Neural progenitor cell (in vitro differentiated cells): ENCODE measurements around the gene GDPD3. TPM values are rescaled to one million over a fixed set of nuclear protein-coding genes. Genes with fewer than 3 reads are reported as not detected.

Experiments used
- DNase-seq: peaks from one replicate; pipeline ENCODE4 v3.0.0-alpha.2; 2016; ENCODE audit warnings: low spot score
- H2AFZ ChIP-seq: fragments of 200-600 bp; sonication (generic); replicated peaks from 2 replicates; pipeline ENCODE4 v1.6.1; 2016; ENCODE audit warnings: antibody characterized with exemption
- H3F3A ChIP-seq: fragments of 200-600 bp; sonication (generic); 2 replicates; pipeline ENCODE4 v1.6.1; 2016; ENCODE audit warnings: antibody characterized with exemption, low read depth
- H3K27ac ChIP-seq: fragments of 200-600 bp; sonication (generic); 2 replicates; pipeline ENCODE4 v1.5.1; 2016; ENCODE audit warnings: mild to moderate bottlenecking
- H3K27me3 ChIP-seq: fragments of 200-600 bp; sonication (generic); 2 replicates; pipeline ENCODE4 v1.6.1; 2016; ENCODE audit warnings: mild to moderate bottlenecking, moderate library complexity
- H3K36me3 ChIP-seq: fragments of 200-600 bp; sonication (generic); 2 replicates; pipeline ENCODE4 v1.5.1; 2016
- H3K4me1 ChIP-seq: fragments of 200-600 bp; sonication (generic); 2 replicates; pipeline ENCODE4 v1.6.1; 2016; ENCODE audit warnings: mixed run types
- H3K4me2 ChIP-seq: fragments of 200-600 bp; sonication (generic); 2 replicates; pipeline ENCODE4 v1.6.1; 2016
- H3K4me3 ChIP-seq: fragments of 200-600 bp; sonication (generic); 2 replicates; pipeline ENCODE4 v1.5.1; 2016
- H3K79me2 ChIP-seq: fragments of 200-600 bp; sonication (generic); 2 replicates; pipeline ENCODE4 v1.6.1; 2016; ENCODE audit warnings: low read depth
- H3K9ac ChIP-seq: fragments of 200-600 bp; sonication (generic); 2 replicates; pipeline ENCODE4 v1.6.1; 2016
- H3K9me3 ChIP-seq: fragments of 200-600 bp; sonication (generic); 2 replicates; pipeline ENCODE4 v1.5.1; 2016; ENCODE audit warnings: low read depth
- H4K20me1 ChIP-seq: fragments of 200-600 bp; sonication (generic); 2 replicates; pipeline ENCODE4 v1.6.1; 2016; ENCODE audit warnings: low read depth
- H3K27ac Mint-ChIP-seq: 3 replicates; pipeline ENCODE4 v1.8.0; 2021; ENCODE audit warnings: mixed read lengths
- H3K27me3 Mint-ChIP-seq: 2 replicates; pipeline ENCODE4 v1.8.0; 2022; ENCODE audit warnings: low read depth, mild to moderate bottlenecking, inconsistent platforms, moderate library complexity, mixed read lengths; ENCODE audit not compliant: insufficient read depth
- H3K36me3 Mint-ChIP-seq: 3 replicates; pipeline ENCODE4 v1.8.0; 2021; ENCODE audit warnings: mixed read lengths
- H3K4me1 Mint-ChIP-seq: 3 replicates; pipeline ENCODE4 v1.8.0; 2021; ENCODE audit warnings: mixed read lengths
- H3K4me3 Mint-ChIP-seq: 3 replicates; pipeline ENCODE4 v1.8.0; 2021; ENCODE audit warnings: mild to moderate bottlenecking, moderate library complexity, mixed read lengths
- H3K9me3 Mint-ChIP-seq: 3 replicates; pipeline ENCODE4 v1.8.0; 2020; ENCODE audit warnings: mixed read lengths
- CTCF ChIP-seq: fragments of 200-600 bp; sonication (generic); IDR thresholded peaks from 2 replicates; pipeline ENCODE4 v1.5.1; 2017; ENCODE audit warnings: antibody characterized with exemption, mild to moderate bottlenecking
- EZH2 ChIP-seq: fragments of 200-600 bp; sonication (generic); IDR thresholded peaks from 2 replicates; pipeline ENCODE4 v1.6.1; 2017; ENCODE audit warnings: antibody characterized with exemption, mild to moderate bottlenecking, moderate library complexity
- EZH2phosphoT487 ChIP-seq: fragments of 200-600 bp; sonication (generic); IDR thresholded peaks from 2 replicates; pipeline ENCODE4 v1.6.1; 2017; ENCODE audit warnings: antibody characterized with exemption
- total RNA-seq: library from RNA; depleted of rRNA; stranded (reverse); fragments of >200 nt; gene quantifications from 2 replicates; pipeline ENCODE4 v1.2.3, GENCODE V29; 2015; ENCODE audit warnings: low replicate concordance

The GDPD3 gene
- total RNA-seq, 1 donor from 2014 or later: 0.13 TPM

- DNase-seq: peak; percentile 91
- Histone ChIP-seq H2AFZ (peak overlapping the region; percentile 38), H3K9ac (peak overlapping the region; percentile 83), H3K27ac (peak overlapping the region; percentile 99), H4K20me1 (peaks cover 50% of the 10 kb centered on the region), H3F3A (peaks cover 38% of the 10 kb centered on the region), H3K79me2 (peaks cover 52% of the 10 kb centered on the region), H3K4me2 (peak overlapping the region; percentile 97), H3K9me3 (no peaks in the 10 kb centered on the region), H3K4me1 (peaks cover 39% of the 10 kb centered on the region), H3K36me3 (peaks cover 9% of the 10 kb centered on the region), H3K27me3 (no peaks in the 10 kb centered on the region), H3K4me3 (peak overlapping the region; percentile 83)
- TF ChIP-seq EZH2phosphoT487 (no peak), EZH2 (no peak), CTCF (no peak)
- Mint-ChIP-seq H3K9me3 (peaks cover 20% of the 10 kb centered on the region), H3K27me3 (peaks cover 3% of the 10 kb centered on the region), H3K36me3 (peaks cover 17% of the 10 kb centered on the region), H3K4me1 (peaks cover 35% of the 10 kb centered on the region), H3K27ac (peak overlapping the region; percentile 83), H3K4me3 (peak overlapping the region; percentile 81)
Measured at GRCh38 chr16:30096862-30097563, 16.3 kb downstream of the GDPD3 start.

GRCh38 chr16:30096105-30096861 lies 17.1 kb downstream of the GDPD3 start, which contains the start of gene YPEL3:
Gene YPEL3, minus strand, starts transcription at chr16:30096213. Its CDS starts 731 bp downstream, at chr16:30095482.
- H3K9me3 ChIP-seq: no peaks in the 10 kb centered on the region
- peak within 1 kb of the TSS; percentile 83 for H3K4me3 ChIP-seq
- Mint-ChIP-seq H3K9me3 (peaks cover 20% of the 10 kb centered on the region), H3K27me3 (peaks cover 3% of the 10 kb centered on the region), H3K4me3 (peak within 1 kb of the TSS; percentile 87), H3K27ac (peak within 1 kb of the TSS; percentile 83), H3K4me1 (peaks cover 39% of the 10 kb centered on the region), H3K36me3 (peaks cover 17% of the 10 kb centered on the region)
- H3F3A ChIP-seq: peaks cover 39% of the 10 kb centered on the region
- H4K20me1 ChIP-seq: peaks cover 42% of the 10 kb centered on the region
- peaks cover 7% of the 10 kb centered on the region for H3K36me3 ChIP-seq
- TF ChIP-seq EZH2phosphoT487 (no peak), EZH2 (no peak), CTCF (no peak)
- peaks cover 34% of the 10 kb centered on the region for H3K4me1 ChIP-seq
- H3K27ac ChIP-seq: peak within 1 kb of the TSS; percentile 99
- H3K9ac ChIP-seq: peak within 1 kb of the TSS; percentile 83
- DNase-seq: peak; percentile 99
- H3K79me2 ChIP-seq: peaks cover 45% of the 10 kb centered on the region
- H2AFZ ChIP-seq: peak within 1 kb of the TSS; percentile 38
- peak within 1 kb of the TSS; percentile 97 for H3K4me2 ChIP-seq
- H3K27me3 ChIP-seq: no peaks in the 10 kb centered on the region

- H3K4me1 ChIP-seq: peaks cover 33% of the 10 kb centered on the region
- peaks cover 4% of the 10 kb centered on the region for H3K36me3 ChIP-seq
- Mint-ChIP-seq H3K9me3 (peaks cover 20% of the 10 kb centered on the region), H3K4me1 (peaks cover 41% of the 10 kb centered on the region), H3K36me3 (peaks cover 17% of the 10 kb centered on the region), H3K27ac (no peak overlapping the region), H3K27me3 (peaks cover 3% of the 10 kb centered on the region), H3K4me3 (peak overlapping the region; percentile 87)
- H3K9me3 ChIP-seq: no peaks in the 10 kb centered on the region
- no peak overlapping the region for H3K27ac ChIP-seq
- H3K79me2 ChIP-seq: peaks cover 37% of the 10 kb centered on the region
- H2AFZ ChIP-seq: no peak overlapping the region
- TF ChIP-seq EZH2phosphoT487 (no peak), EZH2 (no peak), CTCF (no peak)
- H3K9ac ChIP-seq: no peak overlapping the region
- DNase-seq: peak; percentile 13
- H3K4me2 ChIP-seq: peak overlapping the region; percentile 76
- peaks cover 39% of the 10 kb centered on the region for H3F3A ChIP-seq
- peak overlapping the region; percentile 83 for H3K4me3 ChIP-seq
- H4K20me1 ChIP-seq: peaks cover 34% of the 10 kb centered on the region
- H3K27me3 ChIP-seq: no peaks in the 10 kb centered on the region
Measured at GRCh38 chr16:30095166-30096078, 17.9 kb downstream of the GDPD3 start.
